H1 (cell line): Measurements from ENCODE around the gene INSYN1. TPM values are rescaled to one million over a fixed set of nuclear protein-coding genes. Genes with fewer than 3 reads are reported as not detected.

Source experiments
- CTCF ChIA-PET: fragments of 300-600 bp; sonication (Branson Sonifier 250); formaldehyde crosslinking; loops from one replicate; lab custom pipeline; 2021; ENCODE audit not compliant: partially characterized antibody; lab: Charles Lee
- POLR2A ChIA-PET: fragments of 300-600 bp; sonication (Branson Sonifier 250); formaldehyde crosslinking; loops from one replicate; lab custom pipeline; 2021; ENCODE audit warnings: inconsistent platforms; ENCODE audit not compliant: partially characterized antibody; lab: Charles Lee
- DNase-seq, 2 experiments: peaks; one replicate each; pipeline versions ENCODE4 v3.0.0 to v3.0.0-alpha.2; 2010 to 2022; ENCODE audit warnings: low spot score in 2 of 2, low read depth in 1 of 2, mixed read lengths in 1 of 2
- FAIRE-seq: peaks from 2 replicates; lab custom pipeline; 2011; peaks lifted over from hg19 to GRCh38; lab: Jason Lieb, UNC
- H2AFZ ChIP-seq: 2 replicates; pipeline ENCODE4 v1.8.1; 2012; ENCODE audit warnings: low read length, inconsistent platforms
- H2AK5ac ChIP-seq: 2 replicates; pipeline ENCODE4 v1.6.1; 2013; ENCODE audit warnings: low read depth, low read length
- H2BK120ac ChIP-seq: replicated peaks from 2 replicates; pipeline ENCODE3; 2013; ENCODE audit warnings: low read depth, low read length, inconsistent platforms
- H2BK12ac ChIP-seq: 2 replicates; pipeline ENCODE4 v1.6.1; 2013; ENCODE audit warnings: low read depth, low read length
- H2BK15ac ChIP-seq: 2 replicates; pipeline ENCODE4 v1.6.1; 2013; ENCODE audit warnings: low read length
- H2BK20ac ChIP-seq: 2 replicates; pipeline ENCODE4 v1.6.1; 2013; ENCODE audit warnings: low read length
- H2BK5ac ChIP-seq: 2 replicates; pipeline ENCODE4 v1.6.1; 2013; ENCODE audit warnings: low read depth, low read length
- H3K14ac ChIP-seq: 2 replicates; pipeline ENCODE4 v1.6.1; 2013; ENCODE audit warnings: inconsistent platforms; ENCODE audit not compliant: insufficient read length
- H3K18ac ChIP-seq: 2 replicates; pipeline ENCODE4 v1.6.1; 2013; ENCODE audit warnings: low read length; ENCODE audit errors: extremely low read depth
- H3K23ac ChIP-seq: 2 replicates; pipeline ENCODE4 v1.6.1; 2013; ENCODE audit warnings: inconsistent platforms; ENCODE audit not compliant: insufficient read length
- H3K23me2 ChIP-seq: 2 replicates; pipeline ENCODE4 v1.6.1; 2013; ENCODE audit warnings: low read depth, low read length
- H3K27ac ChIP-seq: 2 replicates; pipeline ENCODE4 v1.6.1; 2011; ENCODE audit warnings: low read depth, low read length, inconsistent platforms
- H3K27me3 ChIP-seq, 4 experiments: replicated peaks in 1 of 4; 1 replicate in 1 of 4; 2 replicates in 3 of 4; pipeline versions ENCODE4 v1.6.1 to v1.8.1; 2011 to 2013; ENCODE audit warnings: low read length in 3 of 4, mild to moderate bottlenecking in 3 of 4, inconsistent platforms in 2 of 4, mixed read lengths in 2 of 4, moderate library complexity in 1 of 4; ENCODE audit not compliant: control insufficient read depth in 3 of 4, insufficient read depth in 3 of 4; ENCODE audit errors: extremely low read depth in 1 of 4
- H3K36me3 ChIP-seq, 4 experiments: 2 replicates each; pipeline versions ENCODE4 v1.6.1 to v1.8.1; 2011 to 2013; ENCODE audit warnings: mild to moderate bottlenecking in 4 of 4, low read length in 3 of 4, moderate library complexity in 2 of 4, control low read depth in 1 of 4, inconsistent platforms in 1 of 4; ENCODE audit not compliant: insufficient read depth in 4 of 4, control insufficient read depth in 2 of 4
- H3K4ac ChIP-seq: replicated peaks from 2 replicates; pipeline ENCODE3; 2013; ENCODE audit warnings: low read length, low read depth, mixed read lengths, inconsistent platforms; ENCODE audit not compliant: insufficient read length
- H3K4me1 ChIP-seq, 4 experiments: replicated peaks in 1 of 4; 1 replicate in 1 of 4; 2 replicates in 3 of 4; pipeline versions ENCODE4 v1.6.1 to v1.8.1; 2011 to 2013; ENCODE audit warnings: low read length in 3 of 4, inconsistent platforms in 2 of 4, mixed read lengths in 1 of 4; ENCODE audit not compliant: insufficient read depth in 4 of 4, control insufficient read depth in 3 of 4
- H3K4me2 ChIP-seq, 2 experiments: 2 replicates each; pipeline versions ENCODE4 v1.6.1 to v1.8.1; 2011 to 2013; ENCODE audit warnings: low read depth in 2 of 2, low read length in 2 of 2, control low read depth in 1 of 2, inconsistent platforms in 1 of 2, mild to moderate bottlenecking in 1 of 2; ENCODE audit not compliant: insufficient read depth in 1 of 2
- H3K4me3 ChIP-seq, 4 experiments: fragments of 200-600, 300-600 bp in 1 of 4; sonication (generic), shearing (Covaris generic), sonication (Bioruptor Twin) in 1 of 4; 2 replicates each; pipeline versions ENCODE4 v1.5.1 to v1.8.1; 2011 to 2016; ENCODE audit warnings: low read length in 4 of 4, low read depth in 3 of 4, control low read depth in 2 of 4, inconsistent platforms in 2 of 4, mild to moderate bottlenecking in 2 of 4, mixed read lengths in 1 of 4, moderate library complexity in 1 of 4; ENCODE audit not compliant: insufficient read depth in 2 of 4; ENCODE audit errors: extremely low read depth in 1 of 4
- H3K56ac ChIP-seq: replicated peaks from 2 replicates; pipeline ENCODE3; 2013; ENCODE audit warnings: low read depth, mild to moderate bottlenecking, mixed read lengths, low read length, inconsistent platforms; ENCODE audit not compliant: insufficient read length
- H3K79me1 ChIP-seq: 2 replicates; pipeline ENCODE4 v1.6.1; 2013; ENCODE audit warnings: low read depth, low read length, control low read depth
- H3K79me2 ChIP-seq, 2 experiments: 2 replicates each; pipeline versions ENCODE4 v1.6.1 to v1.8.1; 2012 to 2013; ENCODE audit warnings: low read length in 2 of 2, mild to moderate bottlenecking in 2 of 2, inconsistent platforms in 1 of 2; ENCODE audit not compliant: insufficient read depth in 2 of 2, control insufficient read depth in 1 of 2
- H3K9ac ChIP-seq, 4 experiments: replicated peaks in 1 of 4; 1 replicate in 1 of 4; 2 replicates in 3 of 4; pipeline versions ENCODE4 v1.6.1 to v1.8.1; 2011 to 2013; ENCODE audit warnings: low read depth in 3 of 4, low read length in 3 of 4, control low read depth in 2 of 4, mild to moderate bottlenecking in 2 of 4, moderate library complexity in 2 of 4, inconsistent platforms in 1 of 4; ENCODE audit errors: extremely low read depth in 1 of 4
- H3K9me3 ChIP-seq, 2 experiments: 2 replicates each; pipeline versions ENCODE4 v1.6.1 to v1.8.1; 2012 to 2013; ENCODE audit warnings: mild to moderate bottlenecking in 2 of 2, moderate library complexity in 2 of 2, control low read depth in 1 of 2, inconsistent platforms in 1 of 2, low read depth in 1 of 2, low read length in 1 of 2, mixed read lengths in 1 of 2; ENCODE audit not compliant: insufficient read depth in 2 of 2
- H4K20me1 ChIP-seq, 2 experiments: replicated peaks in 1 of 2; 2 replicates each; pipeline versions ENCODE3 to v1.8.1; 2011 to 2013; ENCODE audit warnings: inconsistent platforms in 2 of 2, low read length in 2 of 2, mild to moderate bottlenecking in 1 of 2; ENCODE audit not compliant: insufficient read depth in 2 of 2, control insufficient read depth in 1 of 2
- H4K5ac ChIP-seq: 2 replicates; pipeline ENCODE4 v1.6.1; 2013; ENCODE audit warnings: low read length, low read depth, mixed read lengths, inconsistent platforms; ENCODE audit not compliant: insufficient read length
- H4K8ac ChIP-seq: 2 replicates; pipeline ENCODE4 v1.8.0; 2013; ENCODE audit warnings: mild to moderate bottlenecking, moderate library complexity, low read length, inconsistent platforms; ENCODE audit not compliant: insufficient read depth; ENCODE audit errors: extremely low read depth
- H4K91ac ChIP-seq: replicated peaks from 2 replicates; pipeline ENCODE3; 2013; ENCODE audit warnings: low read length, mixed read lengths, inconsistent platforms; ENCODE audit not compliant: insufficient read length
- BRCA1 ChIP-seq: IDR thresholded peaks from 2 replicates; pipeline ENCODE4 v1.6.1; 2012; ENCODE audit warnings: low read depth, low read length, improper control_type of control experiment
- CBX5 ChIP-seq: fragments of 300-800, 300-1000 bp; sonication (generic); IDR thresholded peaks from 2 replicates; pipeline ENCODE4 v1.7.1; 2016; ENCODE audit warnings: antibody characterized with exemption, low read length, low read depth
- CBX8 ChIP-seq: fragments of 300-800, 300-1000 bp; sonication (generic); IDR thresholded peaks from 2 replicates; pipeline ENCODE4 v1.7.1; 2016; ENCODE audit warnings: low read depth, low read length, borderline replicate concordance
- CHD1 ChIP-seq: IDR thresholded peaks from 2 replicates; pipeline ENCODE4 v1.6.1; 2012; ENCODE audit warnings: low read depth, low read length, improper control_type of control experiment
- CTBP2 ChIP-seq: IDR thresholded peaks from 2 replicates; pipeline ENCODE4 v1.7.0; 2011; ENCODE audit warnings: borderline replicate concordance, mild to moderate bottlenecking, moderate library complexity, mixed read lengths, low read length; ENCODE audit not compliant: insufficient read depth, insufficient read length
- JUN ChIP-seq: IDR thresholded peaks from 2 replicates; pipeline ENCODE4 v1.6.1; 2011; ENCODE audit warnings: low read depth, mild to moderate bottlenecking, improper control_type of control experiment, low read length
- MAFK ChIP-seq: IDR thresholded peaks from 2 replicates; pipeline ENCODE4 v1.6.1; 2012; ENCODE audit warnings: low read depth, mild to moderate bottlenecking, improper control_type of control experiment, low read length
- NRF1 ChIP-seq: IDR thresholded peaks from 2 replicates; pipeline ENCODE4 v1.6.1; 2011; ENCODE audit warnings: mild to moderate bottlenecking, low read depth, low read length, improper control_type of control experiment
- PHF8 ChIP-seq: fragments of 200-600 bp; sonication (generic); conservative IDR thresholded peaks from 2 replicates; pipeline ENCODE4 v1.7.1; 2012; ENCODE audit warnings: low read depth, mild to moderate bottlenecking, inconsistent platforms, low read length, moderate library complexity
- SRF ChIP-seq: IDR thresholded peaks from 2 replicates; pipeline ENCODE4 v1.6.1; 2011; ENCODE audit warnings: mild to moderate bottlenecking, low read depth, low read length, moderate library complexity
- TAF1 ChIP-seq: IDR thresholded peaks from 2 replicates; pipeline ENCODE4 v1.6.1; 2011; ENCODE audit warnings: mild to moderate bottlenecking, low read depth, low read length
- TCF12 ChIP-seq: IDR thresholded peaks from 2 replicates; pipeline ENCODE4 v1.6.1; 2011; ENCODE audit warnings: low read depth, mild to moderate bottlenecking, low read length
- WGBS, 2 experiments: shearing (Covaris generic) in 1 of 2; methylation state at CpG; one replicate each; pipeline versions ENCODE4 v1.1.6 to v1.1.7; 2013 to 2015; ENCODE audit warnings: low lambda C conversion rate in 2 of 2, mixed read lengths in 2 of 2, inconsistent platforms in 1 of 2, low coverage in 1 of 2, missing lambda C conversion rate in 1 of 2; ENCODE audit not compliant: insufficient replicate concordance in 2 of 2, insufficient coverage in 1 of 2, insufficient read length in 1 of 2; ENCODE audit errors: extremely low coverage in 1 of 2, missing lambda C conversion rate in 1 of 2; 5-methylcytosine and 5-hydroxymethylcytosine counted together
- polyA plus RNA-seq, 7 experiments: library from polyadenylated mRNA; depleted of rRNA in 3 of 7; stranded (reverse) in 5 of 7; unstranded in 2 of 7; fragments of >200 nt in 5 of 7; fragments of 200-250 nt in 2 of 7; gene quantifications; 1 replicate in 5 of 7; 2 replicates in 1 of 7; 4 replicates in 1 of 7; pipeline versions ENCODE4 v1.2.1 to v1.2.3, GENCODE V29; 2011 to 2013; ENCODE audit warnings: missing spikeins in 2 of 7, mixed read lengths in 2 of 7
- total RNA-seq: library from RNA; stranded (reverse); fragmentation: NEBNext Ultra II Directional; extraction: Animal tissue kit (Norgen Biotek cat#: 25700); gene quantifications from 2 replicates; pipeline ENCODE4 v1.2.1, GENCODE V29; 2021
- TF ChIP-seq, protein P1 (sequence below): IDR thresholded peaks from 2 replicates; pipeline ENCODE4 v1.6.1; 2012; ENCODE audit warnings: inconsistent platforms

INSYN1 gene
- total and polyA plus RNA-seq, 2 of the 8 experiments (the other 6 are each of a cell fraction or from before 2014, with no cell fraction given): 7.2 to 10.2 TPM

DNA sequence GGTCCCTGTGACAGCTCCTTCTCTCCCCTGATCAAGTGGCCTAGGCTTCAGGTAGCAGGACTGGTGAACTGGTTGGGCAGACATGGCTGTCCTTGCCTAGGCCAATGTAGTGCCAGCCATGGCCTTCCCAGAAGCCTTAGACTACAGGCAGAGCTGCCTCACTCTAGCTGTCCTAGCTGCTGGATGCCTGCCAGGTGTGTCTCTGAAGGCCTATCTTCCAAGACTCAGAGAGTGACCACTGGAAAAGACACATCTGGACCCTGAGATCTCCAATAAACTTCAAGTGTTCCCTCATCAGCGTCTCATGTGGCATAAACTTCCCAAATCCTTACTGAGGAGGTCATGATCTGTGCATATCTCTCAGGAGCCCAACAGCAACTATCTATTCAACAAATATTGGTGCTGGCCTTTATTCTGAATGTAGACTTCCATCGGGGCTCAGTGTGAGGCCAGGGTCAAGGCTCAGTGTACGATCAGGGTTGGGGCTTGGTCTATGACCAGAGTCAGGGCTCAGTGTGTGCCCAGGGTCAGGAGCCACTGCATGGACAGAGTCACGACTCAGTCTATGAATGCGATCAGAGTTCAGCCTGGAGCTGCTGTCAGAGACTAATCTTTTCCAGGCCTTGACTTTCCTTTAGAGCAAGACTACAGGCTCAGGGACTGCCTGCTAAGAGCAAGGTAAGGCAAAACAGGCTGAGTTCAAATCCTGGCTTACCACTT lies 36.5 kb upstream of the INSYN1 start:
- CTCF ChIA-PET: interaction anchor here (0.8 to 2.0 kb wide), 4 partner anchors 20 to 108 kb away, joined by 4 to 7 read pairs (median 6); partner anchors contain the start of gene TBC1D21
- Histone ChIP-seq H4K20me1 (no peaks in the 10 kb centered on the region), H2AFZ (no peak overlapping the region), H4K5ac (no peak overlapping the region), H3K79me2 (no peaks in the 10 kb centered on the region), H3K4me2 (no peak overlapping the region), H3K27me3 (peaks cover 0 to 2% (median 0%) of the 10 kb centered on the region in 4 experiments; a peak in 2 of 7 replicates), H3K4me1 (peaks cover 23 to 31% (median 27%) of the 10 kb centered on the region in 4 experiments), H2BK5ac (peak overlapping the region; percentile 18; the same call in 1 of the 2 replicates), H3K4ac (peak overlapping the region; percentile 11), H2BK15ac (peak overlapping the region; percentile 53; the same call in 1 of the 2 replicates), H3K23ac (no peak overlapping the region), H2BK12ac (peak overlapping the region; percentile 70; the same call in 1 of the 2 replicates), H3K79me1 (no peaks in the 10 kb centered on the region), H2BK120ac (no peak overlapping the region), H2AK5ac (peak overlapping the region; percentile 56; the same call in 1 of the 2 replicates), H3K27ac (no peak overlapping the region), H4K8ac (no peak overlapping the region; the same call in 1 of the 2 replicates), H4K91ac (no peak overlapping the region), H3K9me3 (no peaks in the 10 kb centered on the region), H3K9ac (no peak overlapping the region), H3K4me3 (no peak overlapping the region), H3K56ac (no peak overlapping the region), H3K23me2 (no peaks in the 10 kb centered on the region), H2BK20ac (peak overlapping the region; percentile 87; the same call in 1 of the 2 replicates), H3K36me3 (no peaks in the 10 kb centered on the region), H3K14ac (no peak overlapping the region), H3K18ac (0 out of 2 replicates have a peak overlapping the region, but pooled peaks have one; percentile 38)
- WGBS, 2 experiments: 84% methylated on average over 5 of the region's 5 CpGs; no CpG with 5 or more reads in 1 of the 2 experiments
- FAIRE-seq (no peak), DNase-seq (no peak)
- POLR2A ChIA-PET: no interaction called here
- TF ChIP-seq CBX5 (no peak), CTBP2 (no peak), SRF (no peak), CBX8 (no peak), NRF1 (no peak), PHF8 (no peak), TAF1 (no peak), JUN (no peak), CHD1 (no peak), TCF12 (no peak), MAFK (no peak), BRCA1 (no peak)
- TF ChIP-seq, protein P1, sequence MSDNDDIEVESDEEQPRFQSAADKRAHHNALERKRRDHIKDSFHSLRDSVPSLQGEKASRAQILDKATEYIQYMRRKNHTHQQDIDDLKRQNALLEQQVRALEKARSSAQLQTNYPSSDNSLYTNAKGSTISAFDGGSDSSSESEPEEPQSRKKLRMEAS: no peak
